A549 (cell line): ENCODE data around the gene DDX27. TPM values are rescaled to one million over a fixed set of nuclear protein-coding genes. Genes with fewer than 3 reads are reported as not detected.

Experiments used
- ATAC-seq, 2 experiments: fragments of 200-7000 bp in 1 of 2; fragments of >200 bp in 1 of 2; cut with Nextera tagmentation in 1 of 2; cut with Tn5 transposase in 1 of 2; 3 replicates each; pipeline versions ENCODE4 v1.8.0 to v1.9.1; 2018 to 2020; ENCODE audit warnings: mild to moderate bottlenecking in 1 of 2, moderate library complexity in 1 of 2
- CTCF ChIA-PET: fragments of 300-600 bp; sonication (Branson Sonifier 250); formaldehyde crosslinking; extraction: SDS; loops from one replicate; lab custom pipeline; 2021; ENCODE audit warnings: antibody characterized with exemption, inconsistent platforms; lab: Yijun Ruan, JAX
- POLR2A ChIA-PET: fragments of 350-600 bp; formaldehyde crosslinking; extraction: SDS; loops from one replicate; lab custom pipeline; 2021; ENCODE audit warnings: antibody characterized with exemption, inconsistent platforms; lab: Yijun Ruan, JAX
- DNase-seq, 2 experiments: peaks; one replicate each; pipeline versions ENCODE4 v3.0.0 to v3.0.0-alpha.2; 2011 to 2016; ENCODE audit warnings: low read depth in 1 of 2, low spot score in 1 of 2
- FAIRE-seq: peaks from 2 replicates; lab custom pipeline; 2011; peaks lifted over from hg19 to GRCh38; lab: Jason Lieb, UNC
- H3K27ac ChIP-seq, 2 experiments: fragments of >200 bp; sonication (Bioruptor Twin); formaldehyde crosslinking; 3 replicates each; pipeline ENCODE4 v1.5.1; 2016 to 2017
- H3K4me1 ChIP-seq: fragments of >200 bp; sonication (Bioruptor Twin); formaldehyde crosslinking; 3 replicates; pipeline ENCODE4 v1.6.1; 2016
- H3K4me2 ChIP-seq: fragments of >200 bp; sonication (Bioruptor Twin); formaldehyde crosslinking; 3 replicates; pipeline ENCODE4 v1.6.1; 2016
- H3K4me3 ChIP-seq: fragments of >200 bp; sonication (Bioruptor Twin); formaldehyde crosslinking; 3 replicates; pipeline ENCODE4 v1.5.1; 2016
- H3K9me3 ChIP-seq: fragments of >200 bp; sonication (Bioruptor Twin); formaldehyde crosslinking; 3 replicates; pipeline ENCODE4 v1.6.1; 2016
- CBX2 ChIP-seq: fragments of 200-600 bp; sonication (generic); IDR thresholded peaks from 2 replicates; pipeline ENCODE4 v1.6.1; 2016; ENCODE audit warnings: low read depth, mild to moderate bottlenecking, borderline replicate concordance
- CEBPB ChIP-seq, 2 experiments: fragments of >200 bp in 1 of 2; sonication (Bioruptor Twin) in 1 of 2; formaldehyde crosslinking in 1 of 2; IDR thresholded peaks; 2 replicates each; pipeline ENCODE4 v1.6.1; 2012 to 2016
- CHD2 ChIP-seq: fragments of 150-350 bp; IDR thresholded peaks from 2 replicates; pipeline ENCODE4 v1.6.1; 2014; ENCODE audit warnings: low read length; ENCODE audit not compliant: partially characterized antibody
- EHF ChIP-seq: fragments of 250-450 bp; sonication (Bioruptor Pico); IDR thresholded peaks from 2 replicates; pipeline ENCODE4 v1.5.0; 2020; ENCODE audit warnings: mild to moderate bottlenecking
- ESRRA ChIP-seq: fragments of 150-350 bp; IDR thresholded peaks from 2 replicates; pipeline ENCODE4 v1.6.1; 2014; ENCODE audit warnings: mild to moderate bottlenecking, low read length, borderline replicate concordance
- HES2 ChIP-seq: fragments of >200 bp; sonication (Bioruptor Twin); formaldehyde crosslinking; IDR thresholded peaks from 2 replicates; pipeline ENCODE4 v1.6.1; 2016
- HMGXB4 ChIP-seq: fragments of 250-450 bp; sonication (Bioruptor Pico); IDR thresholded peaks from 2 replicates; pipeline ENCODE4 v1.5.0; 2021; ENCODE audit warnings: mild to moderate bottlenecking, moderate library complexity, borderline replicate concordance
- MAX ChIP-seq: IDR thresholded peaks from 2 replicates; pipeline ENCODE4 v1.6.1; 2012
- MAZ ChIP-seq: fragments of 150-350 bp; IDR thresholded peaks from 2 replicates; pipeline ENCODE4 v1.6.1; 2014; ENCODE audit warnings: antibody characterized with exemption, low read depth, low read length, borderline replicate concordance
- MYC ChIP-seq: IDR thresholded peaks from 2 replicates; pipeline ENCODE4 v1.6.1; 2012; ENCODE audit warnings: mild to moderate bottlenecking, inconsistent platforms, low read length, improper control_type of control experiment, borderline replicate concordance
- NFE2L2 ChIP-seq: fragments of 150-350 bp; conservative IDR thresholded peaks from 2 replicates; pipeline ENCODE4 v1.6.1; 2014; ENCODE audit warnings: low read length
- PHF8 ChIP-seq: fragments of 200-600 bp; sonication (generic); IDR thresholded peaks from 2 replicates; pipeline ENCODE4 v1.6.1; 2016; ENCODE audit warnings: low read depth, mild to moderate bottlenecking, antibody characterized with exemption, moderate library complexity, borderline replicate concordance
- POLR2A ChIP-seq: IDR thresholded peaks from 2 replicates; pipeline ENCODE4 v1.6.1; 2012; ENCODE audit warnings: mild to moderate bottlenecking, low read length
- REST ChIP-seq: fragments of 200-600 bp; sonication (generic); IDR thresholded peaks from 2 replicates; pipeline ENCODE4 v1.6.1; 2016; ENCODE audit warnings: antibody characterized with exemption, mild to moderate bottlenecking, moderate library complexity
- RFX5 ChIP-seq: fragments of 450-650 bp; IDR thresholded peaks from 2 replicates; pipeline ENCODE4 v1.7.1; 2014; ENCODE audit warnings: antibody characterized with exemption, mild to moderate bottlenecking, moderate library complexity
- SREBF2 ChIP-seq: fragments of 450-650 bp; IDR thresholded peaks from 2 replicates; pipeline ENCODE4 v1.6.1; 2014; ENCODE audit warnings: mild to moderate bottlenecking, moderate library complexity
- WGBS: methylation state at CpG from one replicate; pipeline ENCODE4 v1.1.6; 2017; ENCODE audit errors: missing lambda C conversion rate; 5-methylcytosine and 5-hydroxymethylcytosine counted together
- polyA plus RNA-seq, 4 experiments: library from polyadenylated mRNA; depleted of rRNA in 3 of 4; stranded (reverse); fragments of >200 nt; fragmentation: RNase III in 1 of 4; extraction: RNeasy Plus Mini Kit Qiagen cat#74134 plus additional on column Dnase treatment in 1 of 4; gene quantifications; 2 replicates in 3 of 4; 3 replicates in 1 of 4; pipeline ENCODE4 v1.2.3, GENCODE V29; 2011 to 2017

DDX27 gene
- polyA plus RNA-seq, 2 of the 4 experiments (the other 2 are of a cell fraction): 69.3 TPM

- TF ChIP-seq HMGXB4 (no peak), PHF8 (no peak), HES2 (no peak), POLR2A (no peak), MAX (no peak), CBX2 (no peak), CEBPB (IDR thresholded peaks at IDR 0.05) (no peak)
Observed at GRCh38 chr20:49210101-49210756, 9.0 kb upstream of the DDX27 start (continued).

- 31% methylated on average over 1 of the region's 1 CpG for WGBS
- H3K9me3 ChIP-seq: peaks cover 17% of the 10 kb centered on the region
- ChIA-PET CTCF (interaction anchor here (1.1 to 1.9 kb wide), 2 partner anchors 10 to 78 kb away, joined by 3 to 8 read pairs; no protein-coding TSS in a partner anchor), POLR2A (no interaction called here)
- no peak for ATAC-seq
- H3K27ac ChIP-seq: no peak overlapping the region
- DNase-seq: no peak
- H3K4me3 ChIP-seq: no peak overlapping the region
- TF ChIP-seq MYC (no peak), REST (no peak), RFX5 (no peak), CHD2 (no peak), MAZ (no peak)
- H3K4me2 ChIP-seq: no peak overlapping the region
- FAIRE-seq: no peak
- no peaks in the 10 kb centered on the region for H3K4me1 ChIP-seq
Observed at GRCh38 chr20:49210757-49211110, 8.5 kb upstream of the DDX27 start.

- H3K27ac ChIP-seq: no peak overlapping the region
- H3K4me2 ChIP-seq: no peak overlapping the region
- peaks cover 8% of the 10 kb centered on the region for H3K4me1 ChIP-seq
- DNase-seq (no peak), ATAC-seq (no peak), FAIRE-seq (no peak)
- CTCF ChIA-PET: interaction anchor here (0.6 to 4.5 kb wide), 5 partner anchors 78 to 557 kb away, joined by 3 to 140 read pairs (median 4); no protein-coding TSS in a partner anchor
- POLR2A ChIA-PET: no interaction called here
- no peak overlapping the region for H3K4me3 ChIP-seq
- H3K9me3 ChIP-seq: peaks cover 12% of the 10 kb centered on the region; the same call in 2 of the 3 replicates
- no peak for TF ChIP-seq SREBF2
- TF ChIP-seq ESRRA: no peak
- TF ChIP-seq REST: no peak
- no peak for TF ChIP-seq EHF (CRISPR knock-in tag)
- no peak for TF ChIP-seq NFE2L2
- no peak for TF ChIP-seq POLR2A
Observed at GRCh38 chr20:49214571-49214970, 4.6 kb upstream of the DDX27 start.
